ENCODE measurements around the gene DVL3. TPM values are rescaled to one million over a fixed set of nuclear protein-coding genes. Genes with fewer than 3 reads are reported as not detected.

The DVL3 gene
- total and polyA plus RNA-seq, 10 of the 15 experiments (the other 5 are each of a cell fraction or from before 2014, with no cell fraction given), result 2.2 to 39.7 (median 14.5) TPM

GRCh38 chr3:184133840-184134745 lies 21.1 kb upstream of the DVL3 start:
- Histone ChIP-seq H4K20me1 (ENCODE audit: control insufficient read depth, insufficient read depth) (no peaks in the 10 kb centered on the region), H3K4me3 (peak overlapping the region; percentile 95), H3K9ac (ENCODE audit: control insufficient read depth, insufficient read depth, low read length) (peak overlapping the region; percentile 94), H3K4me2 (ENCODE audit: control insufficient read depth, insufficient read depth) (peak overlapping the region; percentile 91), H3K36me3 (ENCODE audit: control insufficient read depth in 2 of 2, insufficient read depth in 2 of 2, low read length in 1 of 2) (no peaks in the 10 kb centered on the region), H3K27ac (ENCODE audit: control insufficient read depth, insufficient read depth) (peak overlapping the region; percentile 84), H3K9me3 (replicated peaks; ENCODE audit: control insufficient read depth, insufficient read depth, low read length) (no peaks in the 10 kb centered on the region), H3K4me1 (ENCODE audit: control insufficient read depth, insufficient read depth, low read length) (peaks cover 4% of the 10 kb centered on the region; the same call in 1 of the 2 replicates), H3K27me3 (replicated peaks in 1 of 2; ENCODE audit: control insufficient read depth in 2 of 2, insufficient read depth in 2 of 2, low read length in 1 of 2) (no peaks in the 10 kb centered on the region), H3K79me2 (ENCODE audit: control insufficient read depth, insufficient read depth, low read length) (peaks cover 45% of the 10 kb centered on the region), H2AFZ (ENCODE audit: control insufficient read depth, low read depth, low read length) (peak overlapping the region; percentile 98)
- ChIA-PET POLR2A (interaction anchor here (0.6 to 1.6 kb wide), 3 partner anchors 21 to 53 kb away, joined by 3 to 4 read pairs (median 4); partner anchors contain the start of gene DVL3), CTCF (interaction anchor here (1.0 to 2.0 kb wide), 4 partner anchors 10 to 116 kb away, joined by 3 to 7 read pairs (median 4); partner anchors contain the start of genes ABCC5 and DVL3), SMC1A (ENCODE audit: uncharacterized antibody, unreplicated experiment) (interaction anchor here (0.7 to 1.6 kb wide), 5 partner anchors 12 to 117 kb away, joined by 3 to 5 read pairs (median 3); no protein-coding TSS in a partner anchor), RAD21 (ENCODE audit: unreplicated experiment) (interaction anchor here (1.1 to 2.6 kb wide), 3 partner anchors 22 to 116 kb away, joined by 3 to 10 read pairs (median 4); partner anchors contain the start of genes ABCC5 and DVL3)
- ATAC-seq, result peak; percentile 74
- no peak for DNase-seq (ENCODE audit: low read depth, low spot score)
- peak; percentile 84 for FAIRE-seq
- in situ Hi-C loops (cut with MboI), result no loop called here
- BruUV-seq (replicated peaks), result no TSS peak
- 5% methylated on average over 36 of the region's 37 CpGs for WGBS (ENCODE audit: insufficient coverage, insufficient replicate concordance, low lambda C conversion rate, missing lambda C conversion rate)
- intact Hi-C loops (cut with micrococcal nuclease; ENCODE audit: unreplicated experiment), result loop anchor here (1.0 to 10.0 kb wide), 3 partner anchors 21 to 239 kb away; partner anchors contain the start of genes ABCF3 and DVL3
- TF ChIP-seq MTA2 (IDR thresholded peaks at IDR 0.05; ENCODE audit: low read depth) (no peak), EZH2 (IDR thresholded peaks at IDR 0.05; ENCODE audit: borderline replicate concordance, control insufficient read depth, low read depth, low read length) (no peak), ATF2 (IDR thresholded peaks at IDR 0.05; ENCODE audit: low read length) (no peak), RELA (IDR thresholded peaks at IDR 0.05; ENCODE audit: borderline replicate concordance, partially characterized antibody) (no peak), PML (IDR thresholded peaks at IDR 0.05; ENCODE audit: low read length) (no peak), HDGF (IDR thresholded peaks at IDR 0.05) (no peak), ZBED1 (IDR thresholded peaks at IDR 0.05; ENCODE audit: borderline replicate concordance) (no peak), MEF2A (IDR thresholded peaks at IDR 0.05; ENCODE audit: insufficient read depth, low read depth, low read length) (no peak), FOXM1 (IDR thresholded peaks at IDR 0.05; ENCODE audit: low read depth, low read length) (no peak), CHD2 (IDR thresholded peaks at IDR 0.05; ENCODE audit: borderline replicate concordance, low read depth, low read length) (0 out of 2 replicates have a peak, but pooled peaks have one; percentile 62), PKNOX1 (IDR thresholded peaks at IDR 0.05) (no peak), LARP7 (IDR thresholded peaks at IDR 0.05) (no peak), TCF7 (IDR thresholded peaks at IDR 0.05; ENCODE audit: borderline replicate concordance) (no peak), SP1 (IDR thresholded peaks at IDR 0.05; ENCODE audit: low read depth, low read length) (peak; percentile 23), USF2 (IDR thresholded peaks at IDR 0.05; ENCODE audit: borderline replicate concordance, low read depth, low read length) (no peak), ZZZ3 (IDR thresholded peaks at IDR 0.05; ENCODE audit: control insufficient read depth, insufficient read length, low read depth) (no peak), DPF2 (IDR thresholded peaks at IDR 0.05) (no peak), RB1 (IDR thresholded peaks at IDR 0.05; ENCODE audit: borderline replicate concordance) (no peak)
